ENCODE results near the gene SELENON.

The SELENON gene

GRCh38 chr1:25808481-25809244, 8.7 kb downstream of the SELENON start:
- Histone ChIP-seq H3K27ac (ENCODE audit: low read length) (no peak overlapping the region), H3K36me3 (ENCODE audit: insufficient read depth, low read depth, low read length) (peaks cover 52% of the 10 kb centered on the region)

GRCh38 chr1:25809283-25809926, 9.4 kb downstream of the SELENON start:
- H3K36me3 ChIP-seq (ENCODE audit: insufficient read depth, low read depth, low read length) = peaks cover 58% of the 10 kb centered on the region
- no peaks in the 10 kb centered on the region for H3K4me1 ChIP-seq (ENCODE audit: insufficient read depth, low read length)
- H3K27me3 ChIP-seq (ENCODE audit: insufficient read depth, low read length) = no peaks in the 10 kb centered on the region
- H3K4me3 ChIP-seq (ENCODE audit: low read length) = no peak overlapping the region
- H3K9me3 ChIP-seq (ENCODE audit: insufficient read depth, low read depth, low read length) = no peaks in the 10 kb centered on the region
- no peak overlapping the region for H3K27ac ChIP-seq (ENCODE audit: low read length)
- no peak overlapping the region for H3K9ac ChIP-seq (ENCODE audit: low read depth, low read length)

More at GRCh38 chr1:25808481-25809244, 8.7 kb downstream of the SELENON start:
- no peaks in the 10 kb centered on the region for H3K9me3 ChIP-seq (ENCODE audit: insufficient read depth, low read depth, low read length)
- no peaks in the 10 kb centered on the region for H3K27me3 ChIP-seq (ENCODE audit: insufficient read depth, low read length)
- no peak overlapping the region for H3K4me3 ChIP-seq (ENCODE audit: low read length)
- no peaks in the 10 kb centered on the region for H3K4me1 ChIP-seq (ENCODE audit: insufficient read depth, low read length)
- no peak overlapping the region for H3K9ac ChIP-seq (ENCODE audit: low read depth, low read length)

GRCh38 chr1:25809929-25810328, 9.9 kb downstream of the SELENON start:
- Histone ChIP-seq H3K9ac (ENCODE audit: low read depth, low read length) (no peak overlapping the region), H3K9me3 (ENCODE audit: insufficient read depth, low read depth, low read length) (no peaks in the 10 kb centered on the region), H3K4me1 (ENCODE audit: insufficient read depth, low read length) (no peaks in the 10 kb centered on the region), H3K4me3 (ENCODE audit: low read length) (no peak overlapping the region), H3K27me3 (ENCODE audit: insufficient read depth, low read length) (no peaks in the 10 kb centered on the region), H3K36me3 (ENCODE audit: insufficient read depth, low read depth, low read length) (peaks cover 58% of the 10 kb centered on the region), H3K27ac (ENCODE audit: low read length) (no peak overlapping the region)

- H3K4me1 ChIP-seq (ENCODE audit: insufficient read depth, low read length) = no peaks in the 10 kb centered on the region
- H3K4me3 ChIP-seq (ENCODE audit: low read length) = no peak overlapping the region
- H3K27me3 ChIP-seq (ENCODE audit: insufficient read depth, low read length) = no peaks in the 10 kb centered on the region
- H3K9ac ChIP-seq (ENCODE audit: low read depth, low read length) = no peak overlapping the region
- H3K27ac ChIP-seq (ENCODE audit: low read length) = no peak overlapping the region
- H3K36me3 ChIP-seq (ENCODE audit: insufficient read depth, low read depth, low read length) = peaks cover 51% of the 10 kb centered on the region
- H3K9me3 ChIP-seq (ENCODE audit: insufficient read depth, low read depth, low read length) = no peaks in the 10 kb centered on the region
Observed at GRCh38 chr1:25810341-25811299, 10.6 kb downstream of the SELENON start.

GRCh38 chr1:25811384-25812082, 11.5 kb downstream of the SELENON start:
- Histone ChIP-seq H3K4me1 (ENCODE audit: insufficient read depth, low read length) (no peaks in the 10 kb centered on the region), H3K27me3 (ENCODE audit: insufficient read depth, low read length) (no peaks in the 10 kb centered on the region), H3K9ac (ENCODE audit: low read depth, low read length) (no peak overlapping the region), H3K27ac (ENCODE audit: low read length) (no peak overlapping the region), H3K9me3 (ENCODE audit: insufficient read depth, low read depth, low read length) (no peaks in the 10 kb centered on the region), H3K4me3 (ENCODE audit: low read length) (no peak overlapping the region), H3K36me3 (ENCODE audit: insufficient read depth, low read depth, low read length) (peaks cover 42% of the 10 kb centered on the region)

GRCh38 chr1:25813071-25813733, 13.2 kb downstream of the SELENON start:
- Histone ChIP-seq H3K27ac (ENCODE audit: low read length) (no peak overlapping the region), H3K36me3 (ENCODE audit: insufficient read depth, low read depth, low read length) (peaks cover 31% of the 10 kb centered on the region), H3K4me1 (ENCODE audit: insufficient read depth, low read length) (0 out of 2 replicates have a peak, but pooled peaks cover 2% of the 10 kb centered on the region), H3K9ac (ENCODE audit: low read depth, low read length) (no peak overlapping the region), H3K27me3 (ENCODE audit: insufficient read depth, low read length) (no peaks in the 10 kb centered on the region), H3K4me3 (ENCODE audit: low read length) (no peak overlapping the region), H3K9me3 (ENCODE audit: insufficient read depth, low read depth, low read length) (no peaks in the 10 kb centered on the region)

GRCh38 chr1:25813734-25814471, 13.9 kb downstream of the SELENON start:
- no peaks in the 10 kb centered on the region for H3K27me3 ChIP-seq (ENCODE audit: insufficient read depth, low read length)
- H3K9me3 ChIP-seq (ENCODE audit: insufficient read depth, low read depth, low read length) = no peaks in the 10 kb centered on the region
- H3K27ac ChIP-seq (ENCODE audit: low read length) = no peak overlapping the region
- no peak overlapping the region for H3K4me3 ChIP-seq (ENCODE audit: low read length)
- peaks cover 30% of the 10 kb centered on the region for H3K36me3 ChIP-seq (ENCODE audit: insufficient read depth, low read depth, low read length)
- H3K9ac ChIP-seq (ENCODE audit: low read depth, low read length) = no peak overlapping the region
- peaks cover 6% of the 10 kb centered on the region; the same call in 1 of the 2 replicates for H3K4me1 ChIP-seq (ENCODE audit: insufficient read depth, low read length)

GRCh38 chr1:25814549-25815087, 14.6 kb downstream of the SELENON start:
- Histone ChIP-seq H3K4me1 (ENCODE audit: insufficient read depth, low read length) (peaks cover 6% of the 10 kb centered on the region; the same call in 1 of the 2 replicates), H3K4me3 (ENCODE audit: low read length) (no peak overlapping the region), H3K9ac (ENCODE audit: low read depth, low read length) (no peak overlapping the region), H3K9me3 (ENCODE audit: insufficient read depth, low read depth, low read length) (no peaks in the 10 kb centered on the region), H3K36me3 (ENCODE audit: insufficient read depth, low read depth, low read length) (peaks cover 25% of the 10 kb centered on the region), H3K27ac (ENCODE audit: low read length) (no peak overlapping the region), H3K27me3 (ENCODE audit: insufficient read depth, low read length) (no peaks in the 10 kb centered on the region)

- Histone ChIP-seq H3K4me3 (ENCODE audit: low read length) (no peak overlapping the region), H3K9ac (ENCODE audit: low read depth, low read length) (no peak overlapping the region), H3K27ac (ENCODE audit: low read length) (no peak overlapping the region), H3K4me1 (ENCODE audit: insufficient read depth, low read length) (peaks cover 6% of the 10 kb centered on the region; the same call in 1 of the 2 replicates), H3K9me3 (ENCODE audit: insufficient read depth, low read depth, low read length) (no peaks in the 10 kb centered on the region), H3K36me3 (ENCODE audit: insufficient read depth, low read depth, low read length) (peaks cover 17% of the 10 kb centered on the region), H3K27me3 (ENCODE audit: insufficient read depth, low read length) (no peaks in the 10 kb centered on the region)
Observed at GRCh38 chr1:25815208-25816111, 15.5 kb downstream of the SELENON start.
